ENCODE data around the gene CLN6.
"Not testable (repeated sequence)": the region's sequence is repeated elsewhere in the genome, so short reads cannot be mapped to it uniquely, and the experiment has no call there.

The CLN6 gene

DNA sequence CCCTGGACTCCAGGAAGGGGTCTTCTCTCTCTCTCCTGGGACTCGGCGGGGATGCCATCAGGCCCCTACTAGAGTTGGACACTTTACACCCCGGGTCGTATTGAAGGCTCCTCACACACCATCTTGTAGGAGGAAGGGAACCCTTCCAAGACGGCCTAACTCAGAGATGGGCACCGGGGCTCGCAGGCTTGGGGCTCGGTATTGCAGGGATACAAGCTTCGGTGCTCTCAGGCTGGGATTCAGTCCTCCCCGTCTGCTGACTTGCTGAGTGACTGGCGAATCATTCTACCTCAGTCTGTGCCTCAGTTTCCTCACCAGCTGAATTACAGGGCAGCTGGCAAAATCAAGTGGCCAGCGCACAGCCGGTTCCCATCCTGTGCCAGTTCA, 24.0 kb downstream of the CLN6 start:
- no peak for ATAC-seq

DNA sequence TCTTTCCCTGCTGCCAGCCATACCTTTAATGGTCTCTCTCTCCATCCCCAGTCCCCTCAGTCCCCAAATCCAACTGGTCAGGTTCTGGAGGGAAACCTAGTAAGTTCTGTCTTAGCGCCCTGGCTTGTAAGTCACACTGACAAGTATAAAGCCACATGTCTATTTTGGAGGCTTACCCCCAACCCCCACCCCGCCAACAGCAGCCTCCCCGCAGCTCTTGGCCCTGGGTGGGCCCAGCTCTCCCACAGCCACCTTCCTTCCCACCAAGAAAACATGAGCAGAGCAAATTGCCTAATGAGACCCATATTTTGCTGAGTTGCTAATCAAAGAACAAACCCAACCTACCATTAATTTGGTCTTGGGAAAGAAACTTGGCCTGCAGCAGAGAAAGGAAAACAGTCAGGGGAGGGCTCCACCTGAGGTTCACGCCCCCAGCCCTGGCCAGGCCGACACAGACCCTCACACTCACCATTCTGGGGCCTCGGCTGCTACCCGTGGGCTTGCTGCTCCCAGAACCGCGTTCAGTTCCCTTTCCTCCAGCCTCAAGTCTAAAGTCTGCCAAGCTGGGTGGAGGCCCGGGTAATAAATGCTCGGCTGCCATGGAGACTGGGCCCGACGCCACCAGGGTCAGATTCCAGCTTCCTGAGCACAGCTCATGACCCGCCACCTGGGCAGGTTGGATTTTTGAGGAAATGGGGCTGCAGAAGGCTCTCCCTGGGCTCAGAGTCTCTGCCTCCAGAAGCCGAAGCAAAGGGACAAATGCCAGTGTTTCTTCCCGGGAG, 24.6 kb downstream of the CLN6 start, which contains the start of gene CALML4:
TSS of gene CALML4 (minus strand) at position 557 of the 782 bp plus-strand sequence. CDS start at position 472, 85 bp downstream.
- no peak for ATAC-seq

DNA sequence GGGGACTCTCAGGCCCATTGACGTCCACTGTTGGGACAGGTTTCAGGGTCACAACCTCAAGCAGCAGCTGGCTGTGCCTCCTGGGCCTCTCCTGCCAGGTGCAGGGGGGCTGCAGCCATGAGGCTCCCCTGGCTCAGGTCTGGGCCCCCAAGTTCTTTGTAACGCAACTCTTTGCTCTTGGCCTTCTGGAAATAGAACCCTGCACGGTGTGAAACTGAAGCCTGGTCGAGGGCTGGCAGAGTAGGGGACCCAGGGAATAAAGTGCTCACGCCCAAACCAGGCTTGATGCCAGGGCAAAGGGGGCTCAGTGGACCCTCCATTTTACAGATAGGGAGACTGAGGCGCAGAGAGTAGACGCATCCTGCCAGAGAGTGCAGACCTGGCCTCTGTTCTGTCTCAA, 25.2 kb downstream of the CLN6 start:
- no peak for ATAC-seq

DNA sequence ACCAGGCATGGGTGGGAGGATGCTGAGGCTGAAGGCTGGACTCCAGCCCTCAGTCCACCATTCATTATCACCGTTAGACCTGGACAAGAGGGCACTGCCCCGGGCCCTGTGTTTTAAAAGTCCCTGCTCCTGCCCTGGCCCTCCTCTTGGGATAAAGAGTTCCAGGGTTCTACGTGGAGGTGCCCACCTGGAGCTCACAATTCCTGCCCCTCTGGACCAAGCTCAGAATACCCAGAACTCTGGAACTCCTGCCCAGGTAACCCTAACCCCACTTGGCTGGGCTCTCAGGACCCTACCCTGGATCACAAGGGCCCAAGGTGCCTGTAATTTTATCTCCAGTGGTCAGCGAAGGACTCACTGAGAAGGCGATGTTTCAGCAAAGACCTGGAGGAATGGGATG, 25.6 kb downstream of the CLN6 start:
- no peak for ATAC-seq

DNA sequence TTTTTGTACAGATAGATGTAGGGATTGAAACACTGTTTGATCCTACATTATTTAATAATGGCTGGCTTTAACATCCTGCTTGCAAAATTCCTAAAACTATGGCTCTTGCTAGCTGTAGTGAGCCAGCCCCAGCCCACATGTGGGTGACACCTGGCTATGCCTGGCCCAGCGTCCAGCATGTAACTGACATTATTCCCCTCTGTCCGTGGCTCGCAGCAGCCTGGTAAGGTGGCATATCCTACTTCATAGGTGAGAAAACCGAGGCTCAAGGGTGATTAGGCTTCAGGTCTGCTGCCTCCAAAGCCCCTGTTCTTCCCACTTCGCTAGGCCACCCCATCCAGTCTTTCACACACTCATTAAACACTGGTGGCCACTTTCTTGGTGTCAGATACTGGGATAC, 26.0 kb downstream of the CLN6 start:
- no peak for ATAC-seq

DNA sequence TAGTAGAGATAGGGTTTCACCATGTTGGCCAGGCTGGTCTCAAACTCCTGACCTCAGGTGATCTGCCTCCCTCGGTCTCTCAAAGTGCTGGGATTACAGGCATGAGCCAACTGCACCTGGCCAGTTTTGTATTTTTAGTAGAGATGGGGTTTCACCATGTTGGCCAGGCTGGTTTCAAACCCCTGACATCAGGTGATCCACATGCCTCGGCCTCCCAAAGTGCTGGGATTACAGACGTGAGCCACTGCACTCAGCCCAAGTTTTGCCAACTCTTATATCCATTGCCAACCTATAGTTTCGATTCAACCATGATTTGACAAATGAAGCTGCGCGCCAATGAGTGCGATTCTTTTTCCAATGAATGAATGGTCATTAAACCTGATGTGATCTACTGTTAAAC, 26.5 kb downstream of the CLN6 start:
- ATAC-seq, result not testable (repeated sequence)

DNA sequence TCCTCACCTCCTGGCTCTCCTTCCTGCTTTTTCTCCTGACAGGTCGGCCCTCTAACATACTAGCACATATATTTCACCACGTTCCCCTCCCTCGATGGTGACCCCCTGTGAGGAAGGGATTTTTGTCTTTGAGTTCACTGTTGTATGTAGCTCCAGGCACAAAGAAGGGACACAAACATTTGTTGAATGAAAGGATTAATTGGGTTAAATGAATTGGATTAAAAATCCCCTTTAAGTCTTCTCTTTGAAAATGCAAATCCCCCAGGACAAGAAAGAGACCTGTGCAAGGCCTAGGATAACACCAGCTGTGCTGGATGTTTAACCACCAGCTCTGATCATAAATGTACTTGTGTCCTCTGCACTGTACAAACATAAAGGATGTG, 27.7 kb downstream of the CLN6 start:
- ATAC-seq, result no peak

DNA sequence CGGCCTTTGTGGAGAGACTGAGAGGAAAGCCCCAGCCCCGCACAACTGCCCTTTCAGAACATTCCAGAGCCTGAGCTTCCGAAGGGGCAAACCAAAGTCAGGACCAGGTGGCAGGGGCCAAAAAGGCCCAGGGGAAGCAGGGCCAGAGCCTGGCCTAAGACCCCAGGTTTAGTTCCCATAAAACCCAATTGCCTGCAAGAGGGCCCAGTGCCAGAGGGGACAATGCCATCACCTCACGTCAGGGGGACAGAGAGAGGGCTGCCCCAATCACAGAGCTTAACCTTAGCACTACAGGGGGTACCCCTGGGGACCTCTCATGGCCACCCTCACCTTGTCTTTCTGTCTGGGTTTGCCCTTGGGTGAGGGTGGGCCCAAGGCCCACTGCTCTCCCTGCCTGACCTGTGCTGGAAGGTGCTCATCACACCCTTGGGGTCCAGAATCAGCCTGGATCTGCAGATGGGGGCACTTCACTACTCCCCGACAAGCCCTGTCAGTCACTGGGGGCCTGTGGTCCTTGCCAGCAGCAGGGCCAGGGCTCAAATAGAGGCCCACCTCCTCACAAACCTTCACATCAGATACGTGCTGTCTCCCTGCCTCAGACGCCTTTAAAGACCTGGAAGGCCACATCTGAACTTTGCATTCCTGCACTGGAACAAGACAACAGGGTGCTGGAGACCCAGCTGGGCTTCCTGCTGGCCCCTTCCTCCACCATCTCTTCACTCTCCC, 28.2 kb downstream of the CLN6 start:
- ATAC-seq, result no peak

DNA sequence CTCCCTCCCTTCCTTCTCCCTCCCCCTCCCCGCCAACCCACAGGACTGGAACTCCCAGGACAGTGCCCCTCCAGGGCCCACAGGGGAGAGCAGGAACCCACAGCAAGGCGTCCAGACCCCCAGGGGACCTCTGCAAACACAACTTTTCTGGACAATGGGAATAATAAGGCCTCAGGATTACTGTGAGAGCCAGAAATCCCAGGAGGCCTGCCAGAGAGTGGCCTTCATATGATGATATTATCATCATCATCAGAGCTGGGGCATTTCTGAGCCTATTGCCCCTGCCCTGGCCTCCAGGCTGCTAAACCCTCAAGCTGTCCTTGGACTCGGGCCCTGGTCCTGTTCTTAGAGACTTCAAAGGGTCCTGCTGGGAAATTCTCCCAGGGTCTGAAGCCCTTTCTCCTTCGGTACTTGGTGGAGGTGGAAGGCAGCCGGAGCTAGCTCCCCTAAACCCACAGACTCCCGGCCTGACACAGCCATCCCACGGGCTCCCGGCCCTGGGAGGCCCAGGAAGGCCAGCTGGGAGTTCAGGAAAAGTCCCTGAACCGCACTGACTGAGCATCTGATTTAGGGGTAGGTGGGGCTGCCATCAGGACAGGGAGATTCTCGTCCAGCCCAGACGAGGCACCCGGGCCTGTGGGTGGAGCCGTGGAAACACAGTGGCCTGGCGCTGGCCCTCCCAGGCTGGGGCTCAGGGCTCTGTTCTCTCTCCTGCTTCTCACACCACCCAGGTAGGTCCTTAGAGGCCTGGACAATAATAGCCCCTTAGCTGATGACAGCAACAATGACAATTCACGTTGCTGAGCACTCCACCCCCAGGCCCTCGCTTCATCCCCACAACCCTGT, 29.3 kb downstream of the CLN6 start:
- ATAC-seq, result no peak

DNA sequence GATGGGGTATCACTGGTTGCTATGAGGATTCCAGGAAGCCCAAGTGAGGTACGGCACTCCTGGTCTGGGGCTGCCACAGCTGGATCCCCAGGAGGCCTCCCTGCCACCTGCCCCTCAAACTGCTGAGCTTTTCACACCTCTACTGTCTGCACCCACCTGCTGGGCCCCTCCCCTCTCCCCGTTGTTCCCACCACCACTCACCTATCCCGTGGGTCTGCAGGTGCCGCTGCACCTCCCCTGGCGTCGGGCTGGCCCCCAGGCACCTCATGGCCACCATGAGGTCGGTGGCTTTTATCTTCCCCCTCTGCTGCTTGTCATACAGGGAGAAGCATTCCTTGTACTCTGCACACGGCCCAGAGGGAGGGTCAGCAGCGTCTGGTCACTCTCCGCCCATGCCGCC, 30.2 kb downstream of the CLN6 start:
- ATAC-seq, result no peak

DNA sequence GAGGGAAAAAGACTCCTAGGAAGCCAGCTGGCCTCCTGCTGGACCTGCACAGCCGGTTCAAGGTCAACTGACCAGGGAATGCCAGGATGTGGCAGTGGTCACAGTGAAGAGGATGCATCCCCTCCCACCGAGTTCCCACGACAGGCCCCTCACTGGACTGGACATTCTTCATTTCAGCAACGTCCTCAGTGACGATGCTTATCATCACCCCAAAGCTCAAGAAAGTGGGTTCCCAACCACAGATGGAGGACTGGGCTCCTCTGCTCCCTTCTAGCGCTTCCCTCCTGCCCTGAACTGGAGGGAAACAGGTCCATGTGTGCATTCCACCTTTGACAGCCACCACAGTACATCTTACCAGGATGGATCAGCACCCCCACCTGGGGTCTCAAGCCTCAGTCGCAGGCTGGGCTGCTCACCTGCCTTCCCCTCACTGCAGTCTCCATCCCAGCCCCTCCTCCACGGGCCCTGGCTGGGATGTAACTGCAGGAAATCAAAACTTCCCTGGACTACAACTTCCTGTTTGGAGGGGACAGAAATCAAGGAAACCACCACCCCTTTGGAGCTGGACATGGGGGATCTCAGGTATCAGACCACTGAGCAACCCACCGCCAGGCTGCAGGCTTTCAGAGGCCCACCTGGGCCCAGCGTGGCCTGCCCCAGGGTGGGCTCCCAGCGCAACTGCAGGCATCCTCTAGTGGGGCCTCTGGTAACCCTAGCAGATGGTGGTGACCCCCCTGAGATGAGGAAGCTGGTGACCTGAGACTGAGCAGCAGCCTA, 31.7 kb downstream of the CLN6 start:
- ATAC-seq, result no peak

DNA sequence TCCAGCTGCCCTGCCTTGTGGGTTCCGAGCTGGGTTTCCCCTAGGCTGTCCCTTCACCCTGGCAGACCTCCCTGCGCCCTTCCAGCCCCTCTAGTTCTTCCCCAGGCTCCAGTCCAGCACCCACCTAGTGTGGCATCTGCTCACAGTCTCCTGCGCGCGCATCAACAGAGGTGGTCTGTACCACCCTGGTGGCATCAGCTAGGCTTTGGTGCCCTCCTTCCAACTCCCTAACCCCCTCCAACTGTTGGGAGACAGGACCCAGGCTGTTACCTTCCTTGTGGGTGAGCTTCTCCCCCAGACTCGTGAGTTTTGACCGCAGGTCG, 32.4 kb downstream of the CLN6 start:
- ATAC-seq, result no peak

DNA sequence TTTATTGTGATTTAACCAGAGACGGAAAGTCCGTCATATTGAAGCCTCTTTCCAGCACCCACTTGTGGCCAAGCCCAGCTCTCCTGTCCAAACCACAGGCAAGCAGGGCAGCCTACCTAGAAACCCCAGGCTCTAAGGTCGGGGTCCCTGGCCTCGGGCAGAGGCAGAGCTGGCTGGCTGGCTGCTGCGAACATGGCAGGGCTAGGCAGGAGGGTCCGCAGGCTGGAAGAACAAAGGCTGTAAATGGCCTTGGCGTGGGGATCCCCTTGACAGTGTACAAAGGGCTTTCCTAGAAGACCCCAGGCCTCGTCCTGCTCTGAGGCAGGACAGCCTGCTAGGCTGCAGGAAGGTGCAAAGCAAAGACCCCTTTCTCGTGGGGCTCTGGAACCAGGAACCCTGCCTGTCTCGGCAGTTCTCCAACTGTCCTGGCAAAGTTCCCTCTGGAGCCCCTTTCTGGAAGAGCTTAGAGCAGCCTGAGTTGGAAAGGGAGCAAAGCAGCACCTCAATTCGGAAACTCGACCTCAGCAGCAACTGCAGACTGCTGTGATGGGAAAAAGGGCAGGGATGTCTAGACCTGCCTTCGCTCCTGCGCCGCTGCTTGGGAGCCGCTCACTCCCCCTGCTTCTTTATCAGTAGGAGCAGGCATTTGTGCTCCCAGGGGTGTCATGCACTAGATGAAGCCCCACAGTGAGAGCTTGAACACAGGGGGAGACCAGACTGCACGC, 32.9 kb downstream of the CLN6 start:
- ATAC-seq, result no peak

DNA sequence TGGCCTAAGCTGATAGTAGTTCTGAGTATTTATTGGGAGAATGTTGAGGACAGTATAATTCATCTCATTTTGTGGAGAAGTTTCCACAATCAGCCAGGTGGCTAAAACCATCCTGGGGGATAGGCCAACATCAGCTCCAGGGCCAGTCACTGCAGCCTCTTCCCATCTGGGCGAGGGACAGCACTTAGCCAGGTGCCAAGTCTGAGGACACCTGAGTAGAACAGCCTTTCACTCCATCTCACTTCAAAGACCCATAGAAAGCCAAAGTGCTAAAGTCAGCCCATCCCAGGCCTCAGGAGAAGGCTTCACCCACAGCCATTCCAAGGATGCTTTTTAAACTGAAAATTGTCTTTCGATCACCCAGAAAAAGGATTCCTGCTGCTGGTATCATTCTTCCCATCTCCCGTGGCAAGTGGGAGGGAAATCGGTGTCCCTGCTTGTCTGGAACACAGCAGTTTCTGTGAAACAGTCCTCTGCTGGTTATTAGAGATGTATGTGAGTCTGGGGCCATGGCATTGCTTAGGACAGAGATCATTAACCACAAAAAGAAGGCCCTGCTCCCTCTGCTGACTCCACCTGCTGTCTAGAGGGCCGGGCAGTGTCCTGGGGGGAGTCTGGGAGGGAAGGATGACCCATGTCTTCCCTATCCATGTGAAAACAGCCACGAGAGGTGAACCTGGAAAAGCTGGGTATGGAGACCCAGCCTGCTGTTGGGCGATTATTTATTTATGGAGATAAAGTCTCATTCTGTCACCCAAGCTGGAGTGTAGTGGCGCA, 34.0 kb downstream of the CLN6 start:
- ATAC-seq, result no peak

DNA sequence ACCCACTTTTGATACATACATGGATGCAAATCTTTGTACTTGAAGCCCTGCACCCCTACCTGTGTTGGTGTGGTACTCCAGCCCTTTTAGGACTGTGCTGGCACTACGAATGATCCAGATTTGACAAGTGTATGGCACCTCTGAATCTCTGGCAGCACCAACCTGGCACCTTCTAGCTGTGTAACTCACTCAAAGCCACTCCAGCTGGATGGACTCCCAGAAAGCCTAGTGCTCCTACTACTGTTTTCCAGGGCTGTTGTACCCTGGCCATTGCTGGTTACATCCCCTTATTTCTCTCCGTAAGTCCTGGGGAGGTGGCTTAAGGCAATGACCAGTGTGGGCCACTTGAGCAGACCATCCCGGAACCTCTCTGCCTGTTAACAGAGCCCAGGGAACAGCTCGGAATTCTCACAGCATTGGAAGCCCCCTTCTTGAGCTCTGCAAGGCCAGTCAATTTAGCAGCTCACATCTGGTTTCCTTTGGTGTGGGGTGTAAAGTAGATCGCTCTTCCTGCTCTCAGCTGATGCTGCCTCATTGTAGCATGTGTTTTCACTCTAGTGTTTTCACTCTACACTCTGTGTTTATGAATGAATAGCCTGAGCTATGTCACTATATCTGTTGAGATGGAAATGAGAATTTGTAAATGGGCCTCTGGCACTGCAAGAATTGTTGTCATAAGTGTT, 36.6 kb downstream of the CLN6 start:
- ATAC-seq, result peak in 1 of 2 donors; percentile 13

DNA sequence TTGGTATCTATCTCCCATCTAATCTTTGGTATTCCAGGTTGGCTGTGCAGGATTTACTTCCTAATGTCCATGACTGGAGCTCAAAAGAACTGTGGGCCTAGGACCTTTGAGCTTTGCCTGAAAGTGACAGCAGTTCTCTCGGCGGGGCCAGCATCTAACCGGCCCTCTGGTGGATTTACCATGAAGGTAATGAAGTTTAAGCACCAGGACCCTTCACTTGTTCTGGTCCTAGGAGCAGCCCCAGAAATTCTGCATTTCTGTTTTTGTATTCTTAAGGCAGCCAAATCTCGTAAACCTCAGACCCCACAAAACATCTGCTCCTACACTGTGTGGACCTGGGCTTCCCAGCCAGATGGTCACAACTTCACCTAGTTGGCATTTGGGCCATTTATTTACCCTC, 37.4 kb downstream of the CLN6 start:
- no peak for ATAC-seq

DNA sequence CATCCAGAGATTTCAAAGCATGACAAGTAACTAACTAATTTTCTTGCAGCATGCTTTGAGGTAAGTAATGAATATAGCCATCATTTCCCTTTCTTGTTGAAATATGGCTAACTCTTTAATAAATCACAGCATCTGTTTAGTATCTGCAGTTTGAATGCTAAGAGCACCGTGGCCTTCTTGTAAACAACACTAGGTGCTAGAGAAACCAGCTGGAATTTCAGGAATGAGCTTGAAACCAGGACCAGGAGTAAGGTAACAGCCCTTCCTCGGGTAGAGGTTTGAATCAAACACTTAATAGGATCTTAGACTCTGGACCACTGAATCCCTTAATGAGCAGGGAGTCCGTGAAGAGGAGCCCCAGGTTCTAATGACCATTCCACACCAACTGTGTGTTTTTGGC, 38.0 kb downstream of the CLN6 start:
- no peak for ATAC-seq

DNA sequence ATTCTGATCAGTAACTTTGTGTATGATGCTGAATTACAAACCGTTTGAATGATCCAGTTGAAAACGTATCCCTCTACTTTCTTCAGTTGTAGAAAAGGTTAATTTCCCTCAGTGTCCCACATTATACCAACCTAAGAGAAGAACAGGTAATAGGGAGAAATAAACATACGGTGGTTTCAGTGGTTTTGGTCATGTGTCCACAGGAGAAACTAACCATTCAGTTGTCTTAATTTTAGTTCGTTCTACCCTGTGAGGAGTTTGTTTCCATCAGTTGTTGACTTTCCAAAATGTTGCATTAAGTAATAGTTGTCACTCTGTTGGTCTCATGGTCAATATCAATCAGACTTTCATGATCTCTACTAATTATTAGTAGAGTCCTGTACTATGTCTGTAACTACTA, 39.5 kb downstream of the CLN6 start:
- no peak for ATAC-seq

DNA sequence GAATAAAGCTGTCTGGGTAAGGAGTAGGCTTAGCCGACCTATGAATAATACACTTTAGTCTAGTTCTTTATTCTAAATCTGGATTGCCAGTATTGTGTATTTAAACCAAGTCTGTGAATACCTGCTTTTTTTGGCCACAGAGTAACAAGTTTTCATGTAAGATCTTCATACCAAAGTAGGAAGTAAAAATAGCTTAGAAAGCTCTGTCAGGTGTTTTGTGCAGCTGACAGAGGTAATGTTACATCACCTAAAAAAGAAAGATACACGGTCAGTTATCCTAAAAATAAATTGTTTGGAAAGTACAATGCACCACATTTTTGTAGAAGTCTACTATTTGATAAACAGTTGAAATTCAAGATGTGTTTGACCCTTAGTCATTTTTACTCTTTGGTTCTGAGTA, 40.9 kb downstream of the CLN6 start:
- ATAC-seq, result no peak

DNA sequence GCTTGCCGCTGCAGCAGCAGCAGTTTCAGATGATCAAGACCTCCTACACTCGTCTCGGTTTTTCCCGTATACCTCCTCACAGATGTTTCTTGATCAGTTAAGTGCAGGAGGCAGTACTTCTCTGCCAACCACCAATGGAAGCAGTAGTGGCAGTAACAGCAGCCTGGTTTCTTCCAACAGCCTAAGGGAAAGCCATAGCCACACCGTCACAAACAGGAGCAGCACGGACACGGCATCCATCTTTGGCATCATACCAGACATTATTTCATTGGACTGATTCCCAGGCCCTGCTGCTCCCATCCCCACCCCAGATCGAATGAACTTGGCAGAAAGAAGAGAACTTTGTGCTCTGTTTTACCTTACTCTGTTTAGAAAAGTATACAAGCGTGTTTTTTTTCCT, 42.0 kb downstream of the CLN6 start:
- no peak for ATAC-seq
